HG02798 (cell line): ENCODE results near the gene ME1.
A peak's percentile ranks its signal among the peaks of the same experiment; 100 is the strongest.
"Not testable (repeated sequence)": the region's sequence is repeated elsewhere in the genome, so short reads cannot be mapped to it uniquely, and the experiment has no call there.

Experiments
- ATAC-seq: cut with Tn5 transposase; IDR thresholded peaks from one replicate; pipeline ENCODE4 v1.9.1; 2021; ENCODE audit warnings: mild to moderate bottlenecking; ENCODE audit not compliant: unreplicated experiment, poor library complexity

ME1 gene

GRCh38 chr6:83365931-83366330 is 64.9 kb downstream of the ME1 start:
- ATAC-seq = no peak

- ATAC-seq = not testable (repeated sequence)
Measured at GRCh38 chr6:83362349-83362748, 68.5 kb downstream of the ME1 start.

GRCh38 chr6:83359638-83360037 is 71.2 kb downstream of the ME1 start:
- ATAC-seq = no peak

DNA sequence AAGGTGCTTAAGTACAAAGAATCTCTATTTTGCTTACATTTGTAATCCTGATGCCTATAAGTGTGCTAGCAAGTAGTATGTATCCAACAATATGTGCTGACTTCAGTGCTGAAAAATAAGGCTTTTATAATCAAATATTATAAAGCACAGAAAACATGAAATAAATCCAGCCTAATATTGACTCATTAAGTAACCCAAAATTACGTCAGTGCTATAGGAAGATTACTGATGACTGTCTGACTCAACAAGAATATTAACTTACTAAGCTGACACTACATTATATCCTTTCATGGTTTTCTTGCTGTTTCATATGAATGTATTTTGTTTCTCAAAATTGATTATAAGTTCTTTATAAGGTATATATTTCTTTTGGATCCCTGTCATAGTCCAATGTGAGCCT is 76.1 kb downstream of the ME1 start:
- ATAC-seq = no peak

GRCh38 chr6:83352424-83353061 is 78.3 kb downstream of the ME1 start:
- no peak for ATAC-seq

DNA sequence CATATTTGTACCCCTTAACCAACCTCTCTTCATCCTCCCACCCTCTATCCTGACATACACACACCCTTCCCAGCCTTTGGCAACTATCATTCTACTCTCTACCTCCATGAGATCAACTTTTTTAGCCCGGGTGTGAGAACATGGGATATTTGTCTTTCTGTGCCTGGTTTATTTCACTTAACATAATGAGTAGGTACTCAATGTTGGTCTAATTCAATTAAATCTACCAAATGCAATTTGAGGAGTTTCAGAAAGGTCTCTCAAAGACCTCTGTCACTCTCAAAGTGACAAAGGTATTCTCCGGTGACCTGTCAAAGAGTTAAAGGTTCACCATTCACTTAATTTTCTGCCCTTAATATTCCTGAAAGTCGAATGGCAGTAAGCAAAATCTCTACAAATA is 87.7 kb downstream of the ME1 start:
- ATAC-seq = no peak

- ATAC-seq = no peak
Measured at GRCh38 chr6:83341765-83342164, 89.1 kb downstream of the ME1 start.

- ATAC-seq = not testable (repeated sequence)
Measured at GRCh38 chr6:83333916-83334315, 96.9 kb downstream of the ME1 start.

DNA sequence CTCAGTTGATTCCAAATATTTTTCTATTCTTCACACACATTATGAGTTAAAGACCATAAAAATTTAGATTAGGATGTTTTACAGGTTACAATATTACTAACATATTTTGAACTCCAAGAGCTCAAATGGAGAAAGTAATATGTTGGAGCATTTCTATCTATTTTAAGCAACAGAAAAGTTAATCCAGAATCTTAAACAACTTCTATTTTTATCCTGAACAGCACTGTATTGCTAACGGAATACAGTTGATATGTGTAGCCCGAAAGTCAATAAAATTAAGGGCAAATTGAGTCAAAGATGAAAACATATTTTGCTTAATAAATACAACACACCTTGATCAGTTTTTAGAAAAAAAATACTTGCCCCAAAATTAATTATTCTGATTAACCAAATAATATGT is 97.4 kb downstream of the ME1 start:
- ATAC-seq = no peak

GRCh38 chr6:83314693-83315092 is 116.2 kb downstream of the ME1 start:
- no peak for ATAC-seq

DNA sequence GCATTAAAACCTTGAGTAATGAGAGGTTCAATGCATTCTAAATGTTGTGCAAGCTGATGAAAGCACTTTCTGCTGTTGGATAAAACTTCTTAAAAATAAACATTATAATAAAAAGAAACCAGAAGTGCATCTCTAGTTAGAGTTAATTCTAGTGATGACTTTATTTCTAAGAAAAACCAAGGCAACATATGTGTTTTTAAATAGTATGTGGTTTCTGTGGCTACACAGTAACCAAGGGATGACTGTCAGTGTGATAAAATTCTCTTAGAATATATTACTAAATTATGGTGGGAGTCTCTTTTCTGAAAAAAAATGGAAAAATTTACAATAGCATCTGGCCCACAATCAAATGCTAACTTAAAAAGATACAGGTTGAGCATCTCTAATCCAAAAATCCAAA is 117.0 kb downstream of the ME1 start:
- ATAC-seq = no peak

DNA sequence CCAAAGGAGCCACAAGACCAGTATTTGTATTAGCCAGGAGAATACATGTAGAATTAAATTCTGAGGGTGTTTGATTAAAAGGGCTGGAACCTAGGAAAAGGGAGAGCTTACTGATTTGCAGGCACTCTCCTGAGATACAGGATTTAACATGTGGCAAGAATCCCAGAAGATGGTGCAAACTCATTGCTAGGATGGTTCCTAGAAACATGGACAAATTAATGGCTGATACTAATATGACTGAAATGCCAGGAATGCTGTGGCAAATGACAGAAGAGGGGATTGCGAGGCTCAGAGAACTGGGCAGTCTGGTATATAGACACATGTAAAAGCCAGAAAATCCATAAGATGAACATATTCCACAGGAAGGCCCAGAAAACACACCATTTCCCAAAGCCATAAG is 119.6 kb downstream of the ME1 start:
- no peak for ATAC-seq

- no peak for ATAC-seq
Measured at GRCh38 chr6:83310046-83310445, 120.8 kb downstream of the ME1 start.

- ATAC-seq = no peak
Measured at GRCh38 chr6:83309344-83309743, 121.5 kb downstream of the ME1 start.

DNA sequence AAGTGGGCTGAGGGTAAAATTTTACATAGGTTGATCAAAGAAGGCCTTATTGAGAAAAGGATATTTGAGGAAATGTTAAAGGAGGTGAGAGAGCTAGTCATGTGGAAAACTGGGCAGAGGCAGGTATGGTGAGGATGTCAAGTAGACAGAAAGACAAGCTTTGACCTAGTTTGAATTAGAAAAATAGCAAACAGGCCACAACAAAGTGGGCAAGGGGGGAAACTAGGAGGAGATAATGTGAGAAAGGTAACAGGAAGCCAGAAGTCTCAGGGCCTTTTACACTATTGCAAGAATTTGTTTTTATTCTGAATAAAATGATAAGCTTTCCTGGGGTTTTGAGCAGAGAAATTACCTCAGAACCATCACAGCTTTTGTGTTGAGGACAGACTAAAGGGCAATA is 122.0 kb downstream of the ME1 start:
- ATAC-seq = no peak

- ATAC-seq = no peak
Measured at GRCh38 chr6:83307849-83308248, 123.0 kb downstream of the ME1 start.

GRCh38 chr6:83303426-83303825 is 127.4 kb downstream of the ME1 start:
- ATAC-seq = no peak

- no peak for ATAC-seq
Measured at GRCh38 chr6:83294676-83295075, 136.2 kb downstream of the ME1 start.

DNA sequence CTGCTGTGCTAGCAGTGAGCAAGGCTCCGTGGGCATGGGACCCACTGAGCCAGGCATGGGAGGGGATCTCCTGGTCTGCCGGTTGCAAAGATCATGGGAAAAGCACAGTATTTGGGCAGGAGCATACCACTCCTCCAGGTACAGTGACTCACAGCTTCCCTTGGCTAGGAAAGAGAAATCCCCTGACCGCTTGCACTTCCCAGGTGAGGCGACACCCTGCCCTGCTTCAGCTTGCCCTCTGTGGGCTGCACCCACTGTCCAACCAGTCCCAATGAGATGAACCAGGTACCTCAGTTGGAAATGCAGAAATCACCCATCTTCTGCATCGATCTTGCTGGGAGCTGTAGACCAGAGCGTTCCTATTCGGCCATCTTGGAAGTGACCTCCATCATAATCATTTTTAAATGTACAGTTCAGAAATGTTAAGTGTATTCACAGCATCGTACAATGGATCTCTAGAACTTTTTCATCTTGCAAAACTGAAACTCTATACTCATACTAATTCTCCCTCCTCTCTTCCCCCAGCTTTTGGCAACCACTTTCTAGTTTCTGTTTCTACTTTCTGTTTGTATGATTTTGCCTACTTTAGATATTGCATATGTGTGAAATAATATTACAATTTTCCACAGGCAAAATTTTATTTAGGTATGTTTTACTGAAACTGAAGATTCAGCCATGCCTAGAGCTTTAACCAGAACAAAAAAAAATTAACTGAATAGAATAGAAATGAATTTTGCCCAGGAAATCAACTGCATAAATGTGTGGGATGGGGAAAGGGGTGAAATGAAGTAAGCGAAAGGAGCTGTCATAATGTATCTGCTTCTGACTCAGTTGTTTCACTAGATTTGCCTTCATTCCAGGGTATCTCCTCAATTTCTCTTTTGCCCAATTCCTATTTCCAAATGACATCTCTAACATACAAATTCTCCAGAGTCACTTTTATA is 137.7 kb downstream of the ME1 start:
- peak; percentile 76 for ATAC-seq

GRCh38 chr6:83287298-83287697 is 143.6 kb downstream of the ME1 start:
- ATAC-seq = not testable (repeated sequence)

- ATAC-seq = no peak
Measured at GRCh38 chr6:83285917-83286316, 144.9 kb downstream of the ME1 start.

DNA sequence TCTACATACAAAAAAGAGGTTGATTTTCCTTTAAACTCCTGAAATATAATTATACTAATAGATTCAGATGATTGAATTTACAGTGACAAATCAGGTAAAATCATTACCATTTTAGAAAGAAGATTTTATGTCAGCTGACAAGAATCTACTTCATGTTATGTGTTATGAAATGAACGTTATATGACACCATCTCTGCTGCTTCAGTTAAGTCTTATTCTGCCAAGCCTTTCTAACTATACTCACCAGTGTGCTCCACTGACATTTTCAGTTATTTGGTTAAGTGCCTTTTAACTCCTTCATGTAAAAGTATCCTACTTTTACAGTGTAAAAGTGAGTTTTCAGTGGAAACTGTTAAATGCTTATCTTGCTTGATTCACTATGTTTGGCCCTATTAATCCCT is 157.3 kb downstream of the ME1 start:
- ATAC-seq = no peak
